Vagina (tissue), 2 donors: ENCODE results near the gene EPB41L5.
"Not testable (repeated sequence)": the region's sequence is repeated elsewhere in the genome, so short reads cannot be mapped to it uniquely, and the experiment has no call there.

Experiments
- CTCF ChIP-seq, 3 experiments: fragments of 450-650 bp in 2 of 3; fragments of 200-600 bp in 1 of 3; sonication (generic) in 1 of 3; IDR thresholded peaks; one replicate each; pipeline ENCODE4 v1.5.1; 2017 to 2019; ENCODE audit warnings: antibody characterized with exemption in 3 of 3, mild to moderate bottlenecking in 2 of 3, moderate library complexity in 2 of 3
- POLR2A ChIP-seq, 2 donors: fragments of 450-650 bp; IDR thresholded peaks; one replicate each; pipeline ENCODE4 v1.6.1; 2017; ENCODE audit warnings: antibody characterized with exemption in 2 of 2, mild to moderate bottlenecking in 2 of 2, moderate library complexity in 2 of 2

- TF ChIP-seq CTCF, POLR2A (IDR thresholded peaks at IDR 0.05): not testable (repeated sequence)
Observed at GRCh38 chr2:120135013-120135412, 122.1 kb downstream of the EPB41L5 start.
